ENCODE data around the gene PKP4. TPM values are rescaled to one million over a fixed set of nuclear protein-coding genes. Genes with fewer than 3 reads are reported as not detected.

The PKP4 gene
- total and polyA plus RNA-seq, 2 experiments from 2014 or later = 35.7 to 92.3 TPM

GRCh38 chr2:158530829-158531228, 74.1 kb downstream of the PKP4 start:
- peaks cover 27% of the 10 kb centered on the region; the same call in 1 of the 2 replicates for H4K20me1 ChIP-seq (replicated peaks; ENCODE audit: insufficient read depth)
- H3K4me1 ChIP-seq (ENCODE audit: insufficient read depth) = peaks cover 17% of the 10 kb centered on the region
- peaks cover 1% of the 10 kb centered on the region for H3K27me3 Mint-ChIP-seq (ENCODE audit: insufficient read depth, low read depth, poor library complexity)
- H3K79me2 ChIP-seq (replicated peaks; ENCODE audit: insufficient read depth) = peaks cover 32% of the 10 kb centered on the region
- H3K4me2 ChIP-seq = no peak overlapping the region
- H3K9me3 Mint-ChIP-seq = no peaks in the 10 kb centered on the region
- H3K27ac ChIP-seq (ENCODE audit: low read depth) = no peak overlapping the region
- peaks cover 3% of the 10 kb centered on the region; the same call in 2 of the 3 replicates for H3K36me3 Mint-ChIP-seq (ENCODE audit: low read depth)
- TF ChIP-seq CTCF (conservative IDR thresholded peaks at IDR 0.05; ENCODE audit: low read depth in 2 of 2) (peak; percentile 38 to 65), ETS1 (IDR thresholded peaks at IDR 0.05) (no peak)
- no peaks in the 10 kb centered on the region for H3K9me2 ChIP-seq (ENCODE audit: insufficient read depth)
- peaks cover 26% of the 10 kb centered on the region for H3K4me1 Mint-ChIP-seq
- no peak overlapping the region for H3K27ac Mint-ChIP-seq
- peak; percentile 85 for ATAC-seq
- H2AFZ ChIP-seq = no peak overlapping the region
- peak; percentile 38 for DNase-seq (ENCODE audit: low spot score)
- H3F3A ChIP-seq (replicated peaks; ENCODE audit: low read depth) = no peaks in the 10 kb centered on the region
- no peak overlapping the region for H3K4me3 Mint-ChIP-seq
- no peaks in the 10 kb centered on the region for H3K27me3 ChIP-seq (ENCODE audit: insufficient read depth)
- H3K36me3 ChIP-seq (ENCODE audit: insufficient read depth) = no peaks in the 10 kb centered on the region
- H3K4me3 ChIP-seq = no peak overlapping the region

DNA sequence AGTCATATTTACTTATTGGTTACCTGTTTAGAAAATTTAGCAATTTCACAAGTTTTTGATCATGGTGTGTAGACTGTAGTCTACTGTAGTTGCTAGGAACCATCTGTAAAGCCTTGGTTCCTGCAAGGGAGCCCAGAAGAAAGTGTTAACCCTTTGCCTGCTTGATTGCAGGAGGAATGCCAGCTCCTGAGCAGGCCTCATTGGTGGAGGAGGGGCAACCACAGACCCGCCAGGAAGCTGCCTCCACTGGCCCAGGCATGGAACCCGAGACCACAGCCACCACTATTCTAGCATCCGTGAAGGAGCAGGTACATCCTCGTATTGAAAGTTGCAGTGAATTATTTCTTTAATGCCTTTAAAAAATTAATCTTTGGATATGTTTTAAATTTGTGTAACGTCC, 76.3 kb downstream of the PKP4 start:
- Histone ChIP-seq H3F3A (replicated peaks; ENCODE audit: low read depth) (no peaks in the 10 kb centered on the region), H3K79me2 (replicated peaks; ENCODE audit: insufficient read depth) (peaks cover 35% of the 10 kb centered on the region), H2AFZ (no peak overlapping the region), H3K36me3 (ENCODE audit: insufficient read depth) (no peaks in the 10 kb centered on the region), H3K4me1 (ENCODE audit: insufficient read depth) (peaks cover 17% of the 10 kb centered on the region), H3K9me2 (ENCODE audit: insufficient read depth) (no peaks in the 10 kb centered on the region), H3K27ac (ENCODE audit: low read depth) (no peak overlapping the region), H3K4me3 (no peak overlapping the region), H4K20me1 (replicated peaks; ENCODE audit: insufficient read depth) (peaks cover 27% of the 10 kb centered on the region; the same call in 1 of the 2 replicates), H3K27me3 (ENCODE audit: insufficient read depth) (no peaks in the 10 kb centered on the region), H3K4me2 (0 out of 2 replicates have a peak overlapping the region, but pooled peaks have one; percentile 3)
- no peaks in the 10 kb centered on the region for H3K9me3 Mint-ChIP-seq
- TF ChIP-seq, protein P1, sequence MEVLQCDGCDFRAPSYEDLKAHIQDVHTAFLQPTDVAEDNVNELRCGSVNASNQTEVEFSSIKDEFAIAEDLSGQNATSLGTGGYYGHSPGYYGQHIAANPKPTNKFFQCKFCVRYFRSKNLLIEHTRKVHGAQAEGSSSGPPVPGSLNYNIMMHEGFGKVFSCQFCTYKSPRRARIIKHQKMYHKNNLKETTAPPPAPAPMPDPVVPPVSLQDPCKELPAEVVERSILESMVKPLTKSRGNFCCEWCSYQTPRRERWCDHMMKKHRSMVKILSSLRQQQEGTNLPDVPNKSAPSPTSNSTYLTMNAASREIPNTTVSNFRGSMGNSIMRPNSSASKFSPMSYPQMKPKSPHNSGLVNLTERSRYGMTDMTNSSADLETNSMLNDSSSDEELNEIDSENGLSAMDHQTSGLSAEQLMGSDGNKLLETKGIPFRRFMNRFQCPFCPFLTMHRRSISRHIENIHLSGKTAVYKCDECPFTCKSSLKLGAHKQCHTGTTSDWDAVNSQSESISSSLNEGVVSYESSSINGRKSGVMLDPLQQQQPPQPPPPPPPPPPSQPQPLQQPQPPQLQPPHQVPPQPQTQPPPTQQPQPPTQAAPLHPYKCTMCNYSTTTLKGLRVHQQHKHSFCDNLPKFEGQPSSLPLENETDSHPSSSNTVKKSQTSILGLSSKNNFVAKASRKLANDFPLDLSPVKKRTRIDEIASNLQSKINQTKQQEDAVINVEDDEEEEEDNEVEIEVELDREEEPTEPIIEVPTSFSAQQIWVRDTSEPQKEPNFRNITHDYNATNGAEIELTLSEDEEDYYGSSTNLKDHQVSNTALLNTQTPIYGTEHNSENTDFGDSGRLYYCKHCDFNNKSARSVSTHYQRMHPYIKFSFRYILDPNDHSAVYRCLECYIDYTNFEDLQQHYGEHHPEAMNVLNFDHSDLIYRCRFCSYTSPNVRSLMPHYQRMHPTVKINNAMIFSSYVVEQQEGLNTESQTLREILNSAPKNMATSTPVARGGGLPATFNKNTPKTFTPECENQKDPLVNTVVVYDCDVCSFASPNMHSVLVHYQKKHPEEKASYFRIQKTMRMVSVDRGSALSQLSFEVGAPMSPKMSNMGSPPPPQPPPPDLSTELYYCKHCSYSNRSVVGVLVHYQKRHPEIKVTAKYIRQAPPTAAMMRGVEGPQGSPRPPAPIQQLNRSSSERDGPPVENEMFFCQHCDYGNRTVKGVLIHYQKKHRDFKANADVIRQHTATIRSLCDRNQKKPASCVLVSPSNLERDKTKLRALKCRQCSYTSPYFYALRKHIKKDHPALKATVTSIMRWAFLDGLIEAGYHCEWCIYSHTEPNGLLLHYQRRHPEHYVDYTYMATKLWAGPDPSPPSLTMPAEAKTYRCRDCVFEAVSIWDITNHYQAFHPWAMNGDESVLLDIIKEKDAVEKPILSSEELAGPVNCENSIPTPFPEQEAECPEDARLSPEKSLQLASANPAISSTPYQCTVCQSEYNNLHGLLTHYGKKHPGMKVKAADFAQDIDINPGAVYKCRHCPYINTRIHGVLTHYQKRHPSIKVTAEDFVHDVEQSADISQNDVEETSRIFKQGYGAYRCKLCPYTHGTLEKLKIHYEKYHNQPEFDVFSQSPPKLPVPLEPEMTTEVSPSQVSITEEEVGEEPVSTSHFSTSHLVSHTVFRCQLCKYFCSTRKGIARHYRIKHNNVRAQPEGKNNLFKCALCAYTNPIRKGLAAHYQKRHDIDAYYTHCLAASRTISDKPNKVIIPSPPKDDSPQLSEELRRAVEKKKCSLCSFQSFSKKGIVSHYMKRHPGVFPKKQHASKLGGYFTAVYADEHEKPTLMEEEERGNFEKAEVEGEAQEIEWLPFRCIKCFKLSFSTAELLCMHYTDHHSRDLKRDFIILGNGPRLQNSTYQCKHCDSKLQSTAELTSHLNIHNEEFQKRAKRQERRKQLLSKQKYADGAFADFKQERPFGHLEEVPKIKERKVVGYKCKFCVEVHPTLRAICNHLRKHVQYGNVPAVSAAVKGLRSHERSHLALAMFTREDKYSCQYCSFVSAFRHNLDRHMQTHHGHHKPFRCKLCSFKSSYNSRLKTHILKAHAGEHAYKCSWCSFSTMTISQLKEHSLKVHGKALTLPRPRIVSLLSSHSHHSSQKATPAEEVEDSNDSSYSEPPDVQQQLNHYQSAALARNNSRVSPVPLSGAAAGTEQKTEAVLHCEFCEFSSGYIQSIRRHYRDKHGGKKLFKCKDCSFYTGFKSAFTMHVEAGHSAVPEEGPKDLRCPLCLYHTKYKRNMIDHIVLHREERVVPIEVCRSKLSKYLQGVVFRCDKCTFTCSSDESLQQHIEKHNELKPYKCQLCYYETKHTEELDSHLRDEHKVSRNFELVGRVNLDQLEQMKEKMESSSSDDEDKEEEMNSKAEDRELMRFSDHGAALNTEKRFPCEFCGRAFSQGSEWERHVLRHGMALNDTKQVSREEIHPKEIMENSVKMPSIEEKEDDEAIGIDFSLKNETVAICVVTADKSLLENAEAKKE (CRISPR knock-in tag; IDR thresholded peaks at IDR 0.05) = peak; percentile 67; the same call in 1 of the 2 replicates
- TF ChIP-seq JUNB (IDR thresholded peaks at IDR 0.05; ENCODE audit: unreplicated experiment) = no peak
- H3K36me3 Mint-ChIP-seq (ENCODE audit: low read depth) = peaks cover 5% of the 10 kb centered on the region; the same call in 2 of the 3 replicates
- H3K27ac Mint-ChIP-seq = 0 out of 2 replicates have a peak overlapping the region, but pooled peaks have one; percentile 31
- DNase-seq (ENCODE audit: low spot score) = peak; percentile 58
- H3K4me3 Mint-ChIP-seq = no peak overlapping the region
- H3K27me3 Mint-ChIP-seq (ENCODE audit: insufficient read depth, low read depth, poor library complexity) = peaks cover 1% of the 10 kb centered on the region
- peaks cover 26% of the 10 kb centered on the region for H3K4me1 Mint-ChIP-seq
- peak; percentile 91 for ATAC-seq
